NCI-H1436 treated with DMSO at 0.1 percent for 48 hours (cell line): ENCODE measurements around the gene NDE1.
"Not testable (repeated sequence)": the region's sequence is repeated elsewhere in the genome, so short reads cannot be mapped to it uniquely, and the experiment has no call there.

Experiments
- DNase-seq: peaks from one replicate; lab custom pipeline; 2025; lab: John Stamatoyannopoulos, UW

Gene NDE1

GRCh38 chr16:15701367-15701766, 51.3 kb downstream of the NDE1 start:
- no peak for DNase-seq

- DNase-seq: no peak
Measured at GRCh38 chr16:15701975-15702970, 52.2 kb downstream of the NDE1 start.

DNA sequence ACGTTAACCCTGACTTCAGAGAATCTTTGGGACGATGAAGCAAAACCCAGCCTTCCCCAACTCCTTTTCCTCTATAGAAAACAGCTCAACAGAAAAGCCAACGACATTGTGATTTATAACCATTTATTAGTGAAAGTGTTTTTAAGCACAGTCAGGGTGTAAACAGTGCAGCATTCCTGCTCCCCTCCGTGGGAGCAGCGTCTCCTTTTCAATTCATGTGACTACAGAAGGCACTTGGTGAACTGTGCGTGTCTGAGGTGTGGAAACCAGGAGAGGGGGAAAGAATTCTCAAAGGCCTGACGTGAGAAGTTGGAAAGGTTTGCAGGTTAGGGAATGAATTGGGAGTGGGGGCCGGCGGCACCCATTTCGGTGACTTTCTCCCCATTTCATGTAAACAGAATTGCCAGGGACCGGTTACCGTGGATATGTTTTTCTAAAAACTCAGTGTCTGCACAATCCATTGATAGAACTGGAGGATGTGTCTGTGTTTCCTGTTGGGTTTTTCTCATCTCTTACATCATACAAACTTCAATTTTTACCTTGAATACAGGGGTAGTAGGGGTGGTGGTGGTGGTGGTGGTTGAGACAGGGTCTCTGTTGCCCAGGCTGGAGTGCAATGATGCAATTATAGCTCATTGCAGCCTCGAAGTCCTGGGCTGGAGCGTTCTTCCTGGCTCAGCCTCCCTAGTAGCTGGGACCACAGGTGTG, 53.1 kb downstream of the NDE1 start:
- DNase-seq: no peak

- DNase-seq: no peak
Measured at GRCh38 chr16:15704545-15704987, 54.5 kb downstream of the NDE1 start.

GRCh38 chr16:15705064-15705565, 55.1 kb downstream of the NDE1 start:
- DNase-seq: no peak

DNA sequence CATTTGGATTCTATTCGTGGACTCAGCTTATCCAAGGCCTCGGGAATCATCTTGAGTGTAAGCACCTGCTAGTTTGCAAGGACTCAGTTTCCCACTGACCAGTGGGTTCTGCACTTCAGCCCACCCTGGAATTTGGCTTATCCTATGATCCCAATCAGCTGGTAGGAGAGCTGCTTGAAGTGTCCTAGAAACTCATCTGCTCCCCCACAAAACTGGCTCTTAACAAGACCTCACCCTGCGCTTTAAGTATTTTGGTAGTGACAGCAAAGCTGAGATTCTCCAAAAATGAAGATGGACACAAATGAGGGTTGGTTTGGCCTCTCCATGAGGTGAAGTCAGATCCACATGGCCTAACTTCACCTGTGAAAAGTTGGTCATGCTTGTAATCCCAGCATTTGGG, 57.3 kb downstream of the NDE1 start:
- DNase-seq: no peak

- no peak for DNase-seq
Measured at GRCh38 chr16:15708096-15708495, 58.1 kb downstream of the NDE1 start.

GRCh38 chr16:15708997-15709396, 59.0 kb downstream of the NDE1 start:
- no peak for DNase-seq

GRCh38 chr16:15714393-15715172, 64.5 kb downstream of the NDE1 start:
- no peak for DNase-seq

DNA sequence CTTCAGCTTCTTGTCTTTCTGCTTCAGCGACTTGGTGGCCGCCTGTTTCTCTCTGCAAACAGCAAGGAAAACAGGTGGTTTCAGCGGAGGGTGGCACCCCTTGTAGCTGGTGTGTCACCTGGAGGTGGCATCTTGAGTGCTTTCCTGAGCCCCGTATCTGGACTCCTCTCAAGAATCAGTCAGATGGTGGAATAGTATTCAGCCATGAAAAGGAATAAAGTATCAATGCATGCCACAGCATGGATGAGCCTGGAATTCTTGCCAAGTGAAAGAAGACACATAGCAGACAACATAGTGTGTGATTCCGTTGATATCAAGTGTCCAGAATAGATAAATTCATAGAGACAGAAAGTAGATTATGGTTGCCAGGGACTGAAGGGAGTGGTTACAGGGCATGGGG, 65.2 kb downstream of the NDE1 start:
- DNase-seq: no peak

DNA sequence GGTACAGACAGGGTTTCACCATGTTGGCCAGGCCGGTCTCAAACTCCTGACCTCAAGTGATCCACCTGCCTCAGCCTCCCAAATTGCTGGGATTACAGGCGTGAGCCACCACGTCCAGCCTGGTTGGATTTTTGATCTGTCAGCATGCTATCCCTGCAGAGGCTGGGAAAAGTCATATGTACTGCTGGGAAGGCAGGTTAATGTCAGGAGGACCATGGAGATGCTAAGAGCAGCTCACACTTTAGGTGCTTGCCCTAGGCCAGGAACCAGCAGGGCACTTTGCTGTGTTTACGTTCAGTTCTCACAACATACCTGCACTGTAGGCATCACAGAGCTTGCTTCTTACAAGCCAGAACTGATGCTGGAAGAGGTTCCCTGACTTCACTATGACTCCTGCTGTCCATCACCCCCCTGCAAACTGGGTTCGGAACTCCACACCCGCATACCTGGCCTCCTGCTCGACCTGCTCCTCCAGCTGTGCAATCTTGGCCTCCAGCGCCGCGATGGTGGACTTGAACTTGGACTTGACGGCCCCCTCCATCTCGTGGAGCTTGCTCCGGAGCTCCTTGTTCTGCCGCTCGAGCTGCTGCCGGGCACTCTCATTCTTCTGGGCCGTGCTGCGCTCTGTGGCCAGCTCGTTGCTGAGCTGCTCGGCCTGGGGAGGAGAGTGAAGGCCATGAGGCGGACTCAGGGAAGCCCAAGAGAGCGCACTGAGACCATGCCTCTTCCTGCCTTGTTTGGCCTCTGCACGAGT, 66.8 kb downstream of the NDE1 start:
- no peak for DNase-seq

DNA sequence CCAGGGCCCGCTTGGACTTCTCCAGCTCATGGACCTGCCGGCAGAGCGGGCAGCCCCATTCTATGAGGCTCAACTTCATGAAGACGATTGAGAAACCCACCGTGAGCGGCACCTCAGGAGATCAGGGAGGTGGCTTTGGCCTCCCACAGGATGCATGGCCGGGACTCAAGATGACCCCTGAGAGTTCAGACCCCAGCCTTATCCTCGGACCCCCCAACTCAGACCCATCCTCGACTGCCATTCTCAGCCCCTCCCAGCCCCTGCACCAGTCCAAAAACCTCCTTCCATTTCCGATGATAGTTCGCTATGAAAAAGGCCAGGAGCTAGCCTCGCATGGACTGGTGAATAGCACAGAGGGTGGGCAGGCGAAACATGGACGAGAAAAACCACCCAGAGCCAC, 71.0 kb downstream of the NDE1 start:
- no peak for DNase-seq

DNA sequence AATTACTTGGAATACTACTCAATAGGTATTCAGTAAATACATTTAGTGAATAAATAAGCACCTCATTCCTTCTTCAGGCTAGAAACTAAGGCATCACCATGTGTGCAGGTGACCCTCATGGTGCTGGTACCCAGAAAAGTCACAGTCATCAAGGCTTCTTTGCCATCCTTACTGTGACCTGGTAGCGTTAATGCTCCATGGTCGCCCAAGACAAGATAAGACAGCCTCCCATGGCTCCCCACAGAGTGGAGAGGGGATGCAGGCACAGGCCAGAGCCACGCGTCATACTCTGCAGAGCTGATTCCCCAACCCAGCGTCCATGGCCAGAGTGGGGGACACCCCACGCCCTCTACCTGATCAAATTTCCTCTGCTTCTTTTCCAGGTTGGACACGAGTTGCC, 73.8 kb downstream of the NDE1 start:
- DNase-seq: no peak

DNA sequence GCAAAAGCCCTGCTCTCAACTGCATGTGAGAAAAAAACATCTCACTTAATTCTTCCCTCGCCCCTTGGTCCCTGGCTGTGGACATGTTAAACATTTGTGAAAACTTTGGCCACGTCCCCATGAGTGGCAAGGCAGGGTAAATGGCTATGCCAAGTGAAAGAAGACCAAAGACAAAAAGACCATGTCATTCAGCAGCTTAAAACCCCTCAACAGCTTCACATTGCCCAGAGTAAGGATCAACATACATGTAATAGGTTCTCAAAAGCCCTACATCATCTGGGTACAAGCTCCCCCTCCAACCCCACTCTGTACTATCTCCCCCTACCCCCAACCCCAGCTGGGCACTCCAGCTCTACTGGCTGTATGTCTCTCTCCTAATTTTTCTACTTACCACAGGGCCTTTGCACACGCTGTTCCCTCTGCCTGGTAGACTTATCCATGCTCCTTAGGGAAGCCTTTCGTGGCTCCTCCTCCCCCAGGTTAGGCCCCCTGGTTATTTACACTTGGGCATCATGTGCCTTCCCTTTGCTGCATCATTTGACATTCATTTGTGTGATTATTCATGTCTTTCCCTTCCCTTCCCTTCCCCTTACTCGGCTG, 75.7 kb downstream of the NDE1 start:
- no peak for DNase-seq

GRCh38 chr16:15726715-15727114, 76.7 kb downstream of the NDE1 start:
- DNase-seq: no peak

DNA sequence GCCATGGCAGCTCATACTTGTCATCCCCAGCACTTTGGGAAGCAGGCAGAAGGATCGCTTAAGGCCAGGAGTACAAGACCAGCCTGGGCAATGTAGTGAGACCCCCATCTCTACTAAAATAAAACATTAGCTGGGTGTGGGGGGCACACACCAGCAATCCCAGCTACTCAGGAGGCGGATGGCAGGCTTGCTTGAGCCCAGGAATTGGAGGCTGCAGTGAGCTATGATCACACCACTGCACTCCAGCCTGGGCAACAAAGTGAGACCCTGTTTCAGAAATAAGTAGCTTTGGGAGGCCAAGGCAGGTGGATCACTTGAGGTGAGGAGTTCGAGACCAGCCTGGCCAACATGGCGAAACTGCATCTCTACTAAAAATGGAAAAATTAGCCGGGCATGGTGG, 77.7 kb downstream of the NDE1 start:
- not testable (repeated sequence) for DNase-seq

GRCh38 chr16:15729152-15729551, 79.1 kb downstream of the NDE1 start:
- DNase-seq: no peak

DNA sequence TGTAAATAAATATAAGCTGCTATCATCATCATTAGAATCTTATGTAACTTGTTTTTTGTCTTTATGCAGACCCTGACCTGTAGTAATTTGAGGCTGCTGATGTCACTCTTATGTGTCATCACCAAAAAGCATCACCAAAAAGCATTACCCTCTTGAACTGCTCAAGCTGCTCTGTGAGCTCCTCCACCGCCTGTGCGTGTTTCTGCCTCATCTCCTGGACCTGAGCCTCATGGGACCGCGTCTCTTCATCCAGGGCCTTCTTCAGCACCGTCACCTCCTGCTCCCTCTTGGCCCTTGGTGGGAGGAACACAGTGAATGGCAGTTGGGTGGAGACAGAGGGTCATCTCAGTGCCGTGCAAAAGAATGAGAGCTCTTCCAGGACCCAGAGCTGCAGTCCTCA, 82.4 kb downstream of the NDE1 start:
- no peak for DNase-seq

- DNase-seq: no peak
Measured at GRCh38 chr16:15735610-15736009, 85.6 kb downstream of the NDE1 start.

- no peak for DNase-seq
Measured at GRCh38 chr16:15736529-15736928, 86.5 kb downstream of the NDE1 start.

GRCh38 chr16:15737140-15737644, 87.1 kb downstream of the NDE1 start:
- no peak for DNase-seq
